Stimulated activated CD4-positive, alpha-beta T cell treated with anti-CD3 and anti-CD28 coated beads, Interleukin-12 subunit alpha, Interleukin-12 subunit beta, amount 100 ng/mL, for 4 hours (primary cell): ENCODE data around the gene CDC42BPG.

Experiments
- DNase-seq: peaks from one replicate; pipeline ENCODE4 v3.0.0-alpha.2; 2020

The CDC42BPG gene

DNA sequence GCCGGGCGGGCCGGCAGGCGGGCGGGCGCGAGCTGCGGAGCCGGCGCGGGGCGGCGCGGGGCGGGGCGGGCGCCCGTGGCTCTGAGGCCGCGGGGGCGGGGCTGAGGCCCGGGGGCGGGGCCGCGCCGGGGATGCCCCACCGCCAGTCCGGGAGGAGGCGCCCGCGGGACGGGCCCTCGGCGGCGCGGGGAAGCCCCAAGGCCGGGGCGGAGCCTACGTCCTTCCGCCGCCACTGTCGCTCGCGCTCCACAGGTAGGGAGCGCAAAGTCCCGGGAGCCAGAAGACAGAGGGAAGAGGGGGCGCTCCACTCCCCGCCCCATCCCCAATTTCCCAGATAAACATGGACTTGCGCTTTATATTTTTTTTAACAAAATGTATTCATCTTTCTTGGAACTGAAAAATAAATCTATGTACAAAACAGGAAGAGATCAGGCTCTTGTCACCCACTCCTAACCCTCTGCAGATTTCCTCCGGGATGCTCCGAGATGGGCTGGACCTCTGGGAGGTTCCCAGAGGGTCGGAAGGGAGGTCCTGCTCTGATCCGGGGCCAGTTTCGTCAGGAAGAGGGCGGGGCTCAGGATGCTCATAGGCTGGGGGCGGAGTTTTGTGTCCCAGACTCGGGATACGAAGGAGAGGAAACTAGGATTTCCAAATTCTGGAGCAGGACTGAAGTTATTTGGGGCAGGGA, 41.2 kb downstream of the CDC42BPG start, which contains the start of gene MAP4K2:
Gene MAP4K2, minus strand, starts transcription at position 57 of the 688 bp plus-strand sequence. CDS start 65 bp downstream, outside the sequence.
- DNase-seq, result peak; percentile 87

DNA sequence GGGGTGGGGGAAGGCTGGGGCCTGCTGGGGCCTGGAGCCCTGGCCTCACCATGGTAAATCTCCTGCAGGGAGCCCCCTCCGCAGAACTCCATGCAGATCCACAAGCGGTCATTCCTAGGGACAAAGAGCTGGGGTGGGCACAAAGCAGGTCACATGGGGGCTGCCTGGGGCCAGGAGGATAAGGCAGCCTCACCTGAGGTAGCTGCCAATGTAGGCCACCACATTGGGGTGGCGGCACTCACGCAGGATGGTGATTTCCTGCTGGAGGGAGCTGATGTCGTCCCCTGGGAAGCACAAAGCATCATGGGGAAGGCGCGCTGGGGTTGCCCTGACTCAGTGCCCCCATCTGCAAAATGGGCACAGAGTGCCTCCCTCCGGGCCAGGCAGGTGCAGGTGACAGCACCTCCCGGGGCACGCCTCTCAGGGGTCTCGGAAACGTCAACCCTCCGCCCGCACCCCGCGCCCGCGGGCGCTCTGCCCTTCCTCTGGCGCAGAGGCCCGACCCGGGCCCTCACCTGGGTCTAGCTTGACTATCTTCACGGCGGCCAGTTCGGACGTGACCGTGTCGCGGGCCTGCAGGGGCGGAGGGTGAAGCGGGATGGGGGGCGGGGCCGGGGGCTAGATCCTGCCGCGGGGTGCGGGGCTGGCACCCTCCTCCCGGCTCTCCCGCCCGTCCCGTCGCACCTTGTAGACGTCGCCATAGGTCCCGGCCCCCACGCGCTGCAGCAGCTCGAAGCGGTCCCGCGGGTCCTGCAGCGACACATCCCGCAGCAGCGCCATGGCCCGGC, 41.9 kb downstream of the CDC42BPG start:
- no peak for DNase-seq

DNA sequence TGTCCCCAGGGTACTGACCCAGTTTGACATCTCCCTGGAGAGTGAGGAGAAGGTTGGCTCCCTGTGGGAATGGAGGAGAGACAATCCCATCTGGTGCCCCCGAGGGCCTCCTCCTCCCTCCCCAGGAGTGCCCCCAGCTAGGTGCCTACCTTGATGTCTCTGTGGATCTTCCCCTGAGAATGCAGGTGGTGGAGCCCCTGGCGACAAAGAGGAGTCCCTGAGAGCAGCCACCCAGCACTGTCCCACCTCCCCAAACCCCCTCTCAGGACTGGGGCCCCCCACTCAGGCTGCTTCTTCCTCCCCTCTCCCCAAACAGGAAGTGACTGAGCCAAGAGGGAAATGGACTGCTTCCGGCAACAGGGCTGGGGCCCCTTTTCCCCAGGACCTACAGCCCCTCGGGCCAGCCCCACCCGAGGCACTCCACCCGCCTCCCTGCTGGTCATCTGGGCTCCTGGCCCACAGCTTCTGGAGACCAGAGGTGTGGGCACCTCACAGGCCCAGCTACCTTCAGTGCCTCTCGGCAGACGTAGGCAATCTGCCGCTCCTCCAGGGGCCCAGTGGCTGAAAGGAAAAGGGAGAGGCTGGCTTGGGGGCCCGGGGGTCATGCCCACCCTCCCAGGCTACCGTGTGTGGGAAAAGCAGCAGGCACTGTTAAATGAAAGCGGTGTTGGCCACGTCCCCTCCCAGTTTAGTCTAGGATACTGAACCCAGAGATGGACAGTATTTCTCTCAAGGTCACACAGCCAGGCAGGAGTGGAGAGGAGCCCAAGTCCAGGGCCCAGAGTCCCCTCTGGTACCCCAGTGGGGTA, 42.7 kb downstream of the CDC42BPG start:
- no peak for DNase-seq

DNA sequence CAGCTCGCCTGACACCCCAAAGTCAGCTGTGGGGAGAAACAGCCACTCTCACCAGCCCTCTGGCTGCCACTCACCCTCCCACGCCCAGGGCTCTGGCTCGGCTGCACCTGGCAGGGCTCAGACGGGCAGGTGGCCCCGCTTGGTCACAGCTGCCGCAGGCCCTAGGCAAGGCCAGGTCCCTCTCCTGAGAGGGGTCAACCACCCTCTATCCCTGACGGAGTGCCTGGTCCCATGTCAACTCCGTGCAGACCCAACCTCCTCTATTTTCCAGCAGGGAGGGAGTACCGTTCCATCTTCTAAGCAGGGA, 43.3 kb downstream of the CDC42BPG start:
- no peak for DNase-seq

DNA sequence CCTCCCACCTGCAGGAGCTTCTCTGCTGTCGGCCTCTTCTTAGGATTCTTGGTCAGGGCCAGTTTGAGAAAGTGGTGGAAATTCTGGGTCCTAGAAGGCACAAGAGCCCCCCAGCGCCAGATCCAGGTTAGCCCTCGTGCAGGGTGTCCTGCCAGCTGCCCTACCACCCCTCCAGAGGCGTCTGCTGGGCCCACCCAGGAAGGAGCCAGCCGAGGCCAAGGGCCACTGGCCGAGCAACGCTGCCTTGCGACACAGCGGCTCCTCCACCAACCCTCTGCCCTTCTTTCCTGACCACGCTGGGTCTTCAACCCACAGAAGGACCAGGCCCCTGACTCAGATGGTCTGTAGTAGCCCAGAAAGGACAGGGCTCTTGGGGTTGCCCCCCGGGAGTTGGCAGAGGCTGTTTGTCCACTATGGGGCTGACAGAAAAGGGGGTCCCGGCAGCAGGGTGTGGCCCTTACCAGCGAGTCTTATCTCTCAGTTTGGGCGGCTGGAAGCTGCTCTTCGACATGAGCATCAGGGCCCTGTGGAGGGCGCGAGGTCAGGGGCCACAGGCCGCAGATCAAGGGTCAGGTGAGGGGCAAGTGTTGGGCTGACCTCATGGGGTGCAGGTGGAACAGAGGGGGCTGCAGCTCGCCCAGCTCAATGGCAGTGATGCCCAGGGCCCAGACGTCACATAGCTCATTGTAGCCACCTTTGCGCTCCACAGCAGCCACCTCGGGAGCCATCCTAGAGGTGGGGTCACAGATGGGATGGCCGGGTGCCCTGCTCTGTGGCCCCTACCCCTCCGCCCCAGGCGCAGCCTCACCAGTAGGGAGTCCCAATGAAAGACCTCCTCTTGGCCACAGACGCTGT, 43.9 kb downstream of the CDC42BPG start:
- no peak for DNase-seq

DNA sequence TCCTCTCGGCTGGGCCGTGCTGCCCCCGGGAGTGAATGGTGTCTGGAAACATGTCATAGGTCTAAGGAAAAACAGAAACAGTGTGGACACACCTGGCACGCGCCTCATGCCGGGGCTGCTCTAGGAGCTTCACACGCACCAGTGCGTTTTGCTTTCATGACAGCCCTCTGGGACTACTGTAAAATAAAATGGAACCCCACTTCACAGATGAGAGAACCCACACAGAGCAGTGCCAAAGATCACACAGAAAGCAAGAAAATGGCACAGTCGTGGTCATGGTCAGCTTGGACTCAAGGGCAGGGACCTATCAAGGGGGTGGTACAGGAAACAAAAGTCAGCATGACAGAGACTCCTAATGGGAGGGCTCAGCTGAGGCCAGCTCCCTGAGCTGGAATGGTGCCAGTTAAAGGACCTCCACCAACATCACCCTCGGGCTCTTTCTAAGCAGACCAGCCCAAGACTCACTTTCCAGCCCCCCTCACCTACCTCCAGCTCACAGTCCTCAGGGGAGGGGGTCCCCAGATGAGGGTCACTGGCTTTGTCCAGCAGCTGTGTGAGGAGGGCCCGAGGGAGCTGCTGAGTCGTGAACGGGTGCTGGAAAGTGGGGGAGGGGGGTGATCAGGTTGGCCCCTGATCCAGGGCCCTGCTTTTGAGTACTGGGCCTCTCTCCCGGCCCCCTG, 44.7 kb downstream of the CDC42BPG start:
- DNase-seq, result no peak

DNA sequence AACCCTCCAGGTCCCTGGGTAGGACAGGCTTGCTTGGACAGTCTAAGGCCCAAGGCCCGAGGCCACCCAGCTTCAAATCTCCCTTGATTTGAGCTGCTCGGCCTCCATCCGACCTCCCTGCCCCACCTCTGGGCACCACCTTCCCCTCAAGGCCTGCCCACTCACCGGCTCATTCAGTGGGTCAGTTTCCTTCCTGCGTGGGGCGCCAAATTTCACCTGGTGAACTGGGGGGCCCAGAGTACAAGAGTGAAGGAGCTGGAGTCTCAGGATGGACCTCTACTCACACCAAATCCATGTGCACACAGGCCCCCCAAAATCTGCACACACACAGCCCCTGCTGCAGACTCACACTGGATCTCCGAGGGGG, 45.2 kb downstream of the CDC42BPG start:
- DNase-seq, result no peak

DNA sequence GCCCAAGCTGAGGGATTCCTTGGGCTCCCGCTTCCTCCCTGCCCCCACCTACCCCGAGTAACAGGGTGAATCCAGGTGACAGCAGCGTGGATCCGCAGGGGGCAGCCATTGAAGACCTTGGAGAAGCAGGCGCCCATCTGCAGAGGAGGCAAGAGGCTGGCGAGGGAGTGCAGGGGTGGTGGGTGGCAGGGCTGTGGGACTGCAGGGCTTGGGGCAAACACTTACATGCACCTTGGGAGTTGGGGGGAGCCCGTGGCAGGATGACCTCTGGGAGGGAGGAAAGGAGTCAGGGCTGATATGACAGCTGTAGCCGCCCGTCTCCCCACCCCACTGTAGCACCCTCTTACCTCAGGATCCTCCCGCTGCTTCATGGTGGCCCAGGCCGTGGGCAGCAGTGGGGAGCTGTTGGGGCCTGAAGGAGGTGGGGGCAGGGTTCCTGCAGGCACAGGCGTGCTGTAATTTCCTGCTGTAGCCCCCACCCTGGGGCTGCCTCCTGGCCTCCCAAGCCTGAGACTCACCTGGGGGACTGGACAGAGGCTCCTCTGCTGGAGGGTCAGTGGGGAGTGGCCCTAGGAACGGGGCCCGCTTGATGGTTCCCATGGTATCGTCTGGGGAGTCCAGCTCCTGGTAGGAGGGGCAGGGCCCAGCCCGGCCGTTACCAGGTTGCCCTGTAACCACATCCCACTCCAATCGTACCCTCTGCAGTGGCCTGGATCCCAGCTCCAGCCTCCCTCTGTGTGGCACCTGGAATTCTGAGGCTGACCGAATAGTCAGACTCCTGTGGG, 47.5 kb downstream of the CDC42BPG start:
- no peak for DNase-seq

DNA sequence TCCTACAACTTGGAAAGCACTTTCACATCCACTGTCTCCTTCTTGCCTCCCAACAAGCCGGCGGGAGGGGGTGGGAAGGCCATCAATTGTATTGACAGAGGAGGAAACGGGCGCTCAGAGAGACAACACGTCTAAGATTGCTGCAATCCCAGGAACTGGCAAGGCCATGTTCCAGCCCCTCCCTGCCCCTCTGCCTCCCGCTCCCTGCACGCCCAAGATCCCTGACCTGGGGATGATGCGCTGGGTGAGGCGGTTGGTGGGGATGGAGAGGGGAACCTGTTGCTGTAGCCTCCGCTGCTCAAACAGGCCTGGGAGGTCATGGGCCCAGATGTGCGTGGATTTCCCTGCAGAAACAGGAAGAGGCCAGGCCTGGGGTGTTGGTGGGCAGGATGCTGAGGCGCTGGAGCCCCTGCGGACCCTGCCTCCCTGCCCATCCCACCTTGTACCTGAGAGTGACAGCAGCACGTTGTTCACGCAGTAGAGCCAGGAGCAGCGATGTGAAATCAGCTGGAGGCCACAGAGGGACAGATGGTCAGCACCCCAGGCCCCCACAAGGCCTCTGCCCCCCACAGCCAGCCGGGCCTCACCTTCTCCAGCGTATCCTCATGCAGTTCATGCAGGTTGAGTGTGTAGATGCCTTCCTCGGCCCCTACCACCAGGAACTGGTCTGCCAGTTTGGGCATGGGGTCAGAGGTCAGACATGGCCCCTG, 48.3 kb downstream of the CDC42BPG start:
- DNase-seq, result no peak

DNA sequence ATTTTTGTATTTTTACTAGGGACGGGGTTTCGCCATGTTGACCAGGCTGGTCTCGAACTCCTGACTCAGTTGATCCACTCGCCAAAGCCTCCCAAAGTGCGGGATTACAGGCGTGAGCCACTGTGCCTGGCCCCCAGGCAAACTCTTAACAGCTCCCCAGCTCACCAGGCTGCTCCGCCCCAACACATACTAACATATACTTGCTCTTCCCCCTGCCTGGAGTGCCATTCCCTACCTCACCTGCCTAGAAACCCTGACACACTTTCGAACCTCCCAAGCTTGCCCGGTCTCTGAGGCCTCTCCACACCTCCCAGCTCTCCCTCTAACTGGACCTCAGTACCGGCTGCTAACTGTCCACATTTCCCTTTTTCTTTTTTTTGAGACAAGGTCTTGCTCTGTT, 49.9 kb downstream of the CDC42BPG start:
- DNase-seq, result no peak

DNA sequence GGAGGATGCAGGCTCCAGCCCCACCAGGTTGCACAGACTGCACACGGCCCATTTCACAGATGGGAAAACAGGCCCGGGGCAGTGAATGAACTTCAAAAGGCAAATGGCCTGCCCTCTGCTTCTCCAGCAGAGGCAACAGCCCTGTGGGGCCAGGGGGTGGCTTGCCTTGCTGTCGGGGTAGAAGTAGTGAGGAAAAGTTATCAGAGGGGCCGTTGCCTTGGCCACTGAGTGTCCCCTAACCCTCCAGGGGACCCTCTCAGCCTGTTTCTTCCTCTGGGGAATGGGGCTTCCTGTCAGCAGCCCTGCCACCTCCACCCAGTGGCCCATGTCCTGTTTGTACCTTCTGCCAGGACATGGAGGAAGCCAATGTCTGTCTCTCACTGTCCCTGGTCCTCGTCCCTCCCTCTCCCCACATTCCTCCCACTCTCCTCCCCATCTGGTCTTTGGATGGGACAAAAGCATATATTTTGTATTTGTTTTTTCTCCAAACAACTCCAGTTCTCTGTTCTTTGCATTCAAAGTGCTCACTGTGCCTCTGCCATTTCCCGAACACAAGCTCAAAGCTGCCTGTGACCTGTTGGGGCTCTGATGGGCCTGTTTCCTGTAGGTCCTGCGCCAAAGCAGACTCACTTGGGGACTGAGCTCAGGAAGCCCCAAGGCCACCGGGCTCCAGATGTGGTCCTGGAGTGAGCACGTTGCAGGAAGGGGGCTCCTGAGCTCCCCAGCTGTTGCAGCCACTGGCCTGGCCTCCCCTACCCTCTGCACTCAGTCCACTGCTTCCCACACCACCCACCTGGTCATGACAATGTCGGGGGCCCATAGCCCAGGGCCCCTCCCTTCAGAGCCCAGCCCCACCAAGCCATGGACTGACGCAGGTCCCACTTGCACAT, 50.9 kb downstream of the CDC42BPG start:
- no peak for DNase-seq

DNA sequence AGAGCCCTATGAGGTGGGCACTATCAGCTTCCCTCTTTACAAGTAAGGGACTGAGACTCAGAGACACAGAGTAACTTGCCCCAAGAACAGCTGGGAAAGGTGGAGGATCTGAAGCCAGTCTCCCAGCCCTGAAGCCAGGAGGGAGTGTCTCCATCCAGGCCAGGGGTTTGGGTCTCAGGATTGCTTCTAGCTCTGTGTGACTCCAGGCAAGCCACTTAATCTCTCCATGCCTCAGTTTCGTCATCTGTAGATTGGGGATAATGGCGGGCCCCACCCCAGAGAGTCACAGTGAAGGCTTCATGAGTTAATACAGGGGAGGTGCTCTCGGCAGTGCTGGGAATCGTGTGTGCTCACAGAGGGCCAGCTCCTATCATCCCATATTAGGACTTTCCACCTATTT, 52.0 kb downstream of the CDC42BPG start:
- no peak for DNase-seq

DNA sequence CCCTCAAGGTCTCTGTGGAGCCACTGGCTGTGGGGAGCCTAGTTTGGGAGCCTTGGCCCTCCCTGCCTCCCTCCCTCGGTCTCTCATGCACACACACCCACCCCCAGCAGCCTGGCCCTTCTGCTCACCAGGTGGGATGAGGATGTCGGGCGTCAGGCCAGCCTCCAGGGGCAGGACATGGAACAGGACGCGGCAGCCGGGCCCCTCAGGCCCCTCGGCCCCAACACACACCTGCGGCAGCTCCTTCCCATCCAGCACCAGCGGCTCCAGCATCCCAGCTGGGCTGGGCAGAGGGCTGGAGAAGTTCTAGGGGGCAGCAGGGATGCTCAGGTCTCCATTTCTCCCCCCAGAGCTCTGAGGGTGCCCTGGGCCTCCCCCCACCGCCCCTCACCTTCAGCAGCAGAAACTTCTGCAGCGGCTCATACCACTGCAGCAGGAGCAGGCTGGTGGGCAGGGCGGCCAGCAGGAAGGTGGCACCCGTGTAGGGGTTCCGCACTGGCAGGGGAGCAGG, 52.6 kb downstream of the CDC42BPG start:
- no peak for DNase-seq

DNA sequence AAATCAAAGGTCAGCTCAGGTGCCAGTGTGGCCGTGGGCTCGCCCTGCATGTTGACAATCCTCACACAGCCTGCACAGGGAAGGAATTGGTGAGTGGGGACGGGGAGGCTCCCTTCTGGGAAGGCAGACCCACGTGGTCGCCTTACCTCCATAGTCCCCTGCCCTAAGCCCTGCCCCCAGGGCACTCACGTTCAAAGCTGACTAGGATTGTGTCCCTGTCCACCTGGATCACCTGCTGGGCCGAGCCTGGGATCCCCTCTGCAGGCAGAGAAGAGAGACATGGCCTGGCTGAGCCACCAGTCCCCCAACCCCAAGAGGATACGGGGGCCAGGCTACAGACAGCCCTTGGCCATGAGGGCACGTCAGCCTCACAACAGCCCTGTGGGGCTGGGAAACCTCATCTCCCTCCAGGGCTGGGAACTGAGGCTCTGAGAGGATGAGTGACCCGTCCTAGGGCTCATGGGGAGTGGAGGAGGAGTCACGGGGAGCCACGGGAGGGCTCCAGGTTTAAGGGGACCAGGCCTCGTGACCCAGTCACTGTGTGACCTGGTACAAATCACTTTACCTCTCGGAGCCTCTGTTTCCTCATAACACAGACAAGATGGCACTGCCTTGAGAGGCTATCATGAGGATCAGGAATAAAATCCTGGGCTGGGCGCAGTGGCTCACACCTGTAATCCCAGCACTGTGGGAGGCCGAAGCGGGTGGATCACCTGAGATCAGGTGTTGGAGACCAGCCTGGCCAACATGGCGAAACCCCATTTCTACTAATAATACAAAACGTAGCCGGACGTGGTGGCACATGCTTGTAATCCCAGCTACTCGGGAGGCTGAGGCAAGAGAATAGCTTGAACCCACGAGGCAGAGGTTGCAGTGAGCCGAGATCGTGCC, 54.0 kb downstream of the CDC42BPG start:
- no peak for DNase-seq

DNA sequence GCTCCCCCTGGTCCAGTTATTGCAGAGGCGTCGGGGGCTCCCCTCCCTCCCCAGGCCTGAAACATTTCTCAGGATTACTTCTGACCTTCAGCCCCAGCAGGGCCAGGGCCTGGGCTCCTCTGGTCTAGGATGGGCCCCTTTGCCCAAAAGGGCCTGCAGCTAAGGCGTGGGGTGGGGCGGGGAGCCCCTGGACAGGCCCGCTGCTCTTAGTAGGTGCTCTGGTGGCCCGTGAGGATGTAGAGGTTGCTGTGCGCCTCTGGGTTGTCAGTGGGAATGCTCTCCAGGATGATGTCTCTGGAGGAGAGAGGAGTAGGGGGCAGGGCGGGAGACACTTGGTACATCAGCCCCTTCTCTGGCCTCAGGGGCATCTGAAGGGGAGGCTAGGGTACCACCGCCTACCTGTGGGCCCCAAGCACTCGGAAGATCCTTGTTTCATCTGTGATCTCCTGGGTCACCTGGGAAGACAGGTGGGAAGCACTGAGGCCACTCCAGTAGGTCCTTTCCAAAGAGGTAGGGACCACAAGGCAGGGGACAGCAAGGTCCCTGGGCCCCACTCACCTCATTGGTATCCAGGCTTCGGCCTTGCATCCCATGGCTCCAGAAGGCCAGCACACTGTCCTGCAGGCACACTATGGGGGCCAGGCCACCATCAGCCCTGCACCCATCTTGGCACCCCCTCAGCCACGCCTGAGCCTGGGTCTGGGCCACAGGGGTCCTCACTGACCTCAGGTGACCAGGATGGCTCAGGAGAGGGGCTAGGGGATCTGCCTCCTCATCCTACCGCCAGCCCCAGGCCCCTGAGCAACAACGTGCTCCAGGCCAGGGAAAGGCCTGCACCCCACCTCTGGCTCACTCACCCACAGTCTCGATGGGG, 54.9 kb downstream of the CDC42BPG start:
- no peak for DNase-seq

DNA sequence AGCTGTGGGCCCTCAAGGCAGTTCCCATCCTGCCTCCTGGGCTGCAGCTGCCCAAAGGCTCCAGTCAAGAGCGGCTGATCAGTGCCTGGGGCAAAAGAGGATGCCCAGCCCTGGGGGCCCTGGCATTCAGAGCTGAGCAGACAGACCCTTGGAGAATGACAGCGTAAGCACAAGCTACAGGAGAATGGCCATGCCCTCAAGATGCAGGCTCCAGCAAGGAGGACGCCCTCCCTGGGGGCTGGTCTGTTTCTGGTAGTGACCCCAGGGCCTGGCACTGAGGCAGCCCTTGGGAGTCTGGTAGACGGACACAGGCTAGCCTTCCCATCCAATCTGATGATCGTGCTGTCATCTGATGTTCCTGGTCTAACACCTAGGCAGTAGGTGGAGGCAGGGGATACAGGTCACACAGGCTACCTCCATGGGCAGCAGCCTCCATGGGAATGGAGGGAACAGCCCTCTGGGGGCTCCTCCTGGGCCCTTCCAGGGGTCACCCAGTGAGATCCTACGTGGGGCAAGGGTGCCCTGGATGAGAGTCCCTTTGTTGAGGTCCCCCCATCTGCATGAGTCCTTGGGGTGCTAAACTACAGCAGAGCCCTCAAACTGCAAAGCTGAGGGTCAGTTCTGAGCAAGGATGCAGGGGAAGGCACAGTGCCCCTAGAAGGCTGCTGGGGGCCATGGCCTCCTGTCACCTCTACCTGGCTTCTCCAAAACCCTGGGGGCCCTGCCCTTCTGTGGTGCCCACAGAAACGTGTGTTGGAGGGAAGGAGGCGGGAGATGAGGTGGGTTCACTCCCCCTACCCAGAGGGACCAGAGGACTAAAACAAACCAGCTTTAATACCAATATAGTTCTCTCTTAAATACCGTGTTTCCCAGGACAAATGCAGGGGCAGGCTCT, 55.9 kb downstream of the CDC42BPG start:
- no peak for DNase-seq
